Measurements from ENCODE around the gene MS4A15.
"Not testable (repeated sequence)": the region's sequence is repeated elsewhere in the genome, so short reads cannot be mapped to it uniquely, and the experiment has no call there.

The MS4A15 gene

DNA sequence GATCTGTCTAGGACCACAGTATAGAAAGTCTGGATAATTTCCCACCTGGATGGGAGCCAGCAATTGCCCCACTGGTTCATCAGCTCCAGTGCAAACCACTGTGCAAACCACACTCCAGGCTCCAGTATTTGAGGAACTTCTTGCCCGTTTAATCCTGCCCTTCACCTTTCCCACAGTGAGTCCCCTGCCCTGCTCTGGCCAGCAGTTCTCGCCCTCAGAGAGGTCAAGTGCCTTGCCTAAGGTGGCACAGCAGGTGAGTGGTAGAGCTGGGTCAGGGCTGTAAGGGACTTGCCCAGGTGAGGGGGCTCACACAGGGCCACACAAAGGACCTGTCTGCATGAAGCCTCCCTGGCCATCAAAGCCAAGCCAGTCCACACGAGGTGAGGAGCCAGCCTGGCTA, 52.6 kb downstream of the MS4A15 start:
- no peak for DNase-seq (ENCODE audit: low read depth)

- DNase-seq (ENCODE audit: low read depth) = no peak
These were observed 53.0 kb downstream of the MS4A15 start for GRCh38 chr11:60809691-60810090.

- DNase-seq (ENCODE audit: low read depth) = no peak
These were observed 53.5 kb downstream of the MS4A15 start for GRCh38 chr11:60810151-60810550.

- no peak for DNase-seq (ENCODE audit: low read depth)
These were observed 53.9 kb downstream of the MS4A15 start for GRCh38 chr11:60810569-60810968.

- no peak for DNase-seq (ENCODE audit: low read depth)
These were observed 56.7 kb downstream of the MS4A15 start for GRCh38 chr11:60813324-60813723.

- no peak for DNase-seq (ENCODE audit: low read depth)
These were observed 57.4 kb downstream of the MS4A15 start for GRCh38 chr11:60814112-60814511.

DNA sequence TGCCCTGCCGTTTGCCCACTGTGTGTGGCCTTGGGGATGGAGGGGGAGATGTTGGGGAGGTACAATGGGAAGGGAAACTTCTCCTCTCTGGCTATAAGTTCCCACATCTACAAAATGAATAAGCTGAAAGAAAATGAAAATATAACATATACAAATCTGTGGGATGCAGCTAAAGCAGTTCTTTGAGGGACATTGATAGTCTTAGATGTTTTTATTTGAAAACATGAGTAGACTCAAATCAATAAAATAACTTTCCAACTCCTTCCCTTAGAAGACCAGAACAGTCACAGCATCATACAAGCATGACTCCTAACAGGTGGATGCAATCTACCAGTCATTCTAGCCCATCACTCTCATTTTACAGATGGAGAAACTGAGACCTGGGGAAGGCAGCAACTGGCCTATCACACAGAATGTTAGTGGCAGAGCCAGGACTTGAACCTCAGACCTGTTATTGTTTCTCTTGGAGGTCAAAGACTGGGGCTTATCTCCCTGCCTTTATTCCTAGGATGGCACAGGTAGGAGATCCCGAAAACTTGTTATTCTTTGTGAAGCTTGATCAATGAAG, 60.0 kb downstream of the MS4A15 start:
- no peak for DNase-seq (ENCODE audit: low read depth)

- DNase-seq (ENCODE audit: low read depth) = no peak
These were observed 61.4 kb downstream of the MS4A15 start for GRCh38 chr11:60818057-60818456.

GRCh38 chr11:60821827-60822599, 65.3 kb downstream of the MS4A15 start:
- no peak for DNase-seq (ENCODE audit: low read depth)

DNA sequence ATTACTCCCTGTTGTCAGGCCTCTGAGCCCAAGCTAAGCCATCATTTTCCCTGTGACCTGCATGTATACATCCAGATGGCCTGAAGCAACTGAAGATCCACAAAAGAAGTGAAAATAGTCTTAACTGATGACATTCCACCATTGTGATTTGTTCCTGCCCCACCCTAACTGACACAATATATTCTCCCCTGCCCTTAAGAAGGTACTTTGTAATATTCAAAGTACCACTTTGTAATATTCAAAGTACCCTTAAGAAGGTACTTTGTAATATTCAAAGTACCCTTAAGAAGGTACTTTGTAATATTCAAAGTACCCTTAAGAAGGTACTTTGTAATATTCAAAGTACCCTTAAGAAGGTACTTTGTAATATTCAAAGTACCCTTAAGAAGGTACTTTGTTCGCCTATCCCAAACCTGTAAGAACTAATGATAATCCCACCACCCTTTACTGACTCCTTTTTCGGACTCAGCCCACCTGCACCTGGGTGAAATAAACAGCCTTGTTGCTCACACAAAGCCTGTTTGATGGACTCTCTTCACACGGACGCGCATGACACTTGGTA, 67.2 kb downstream of the MS4A15 start:
- not testable (repeated sequence) for DNase-seq (ENCODE audit: low read depth)

- DNase-seq (ENCODE audit: low read depth) = no peak
These were observed 68.5 kb downstream of the MS4A15 start for GRCh38 chr11:60825118-60825517.

- no peak for DNase-seq (ENCODE audit: low read depth)
These were observed 69.1 kb downstream of the MS4A15 start for GRCh38 chr11:60825790-60826189.

All from stimulated activated CD4-positive, alpha-beta T cell treated with anti-CD3 and anti-CD28 coated beads, Interleukin-2, amount 100 ng/mL, for 4 hours (primary cell).